OCI-LY3 (cell line): ENCODE data around the gene EIF4G3.

ENCODE experiments used
- H2AFZ ChIP-seq: fragments of 200-600, 300-600 bp; shearing (Covaris generic); 2 replicates; pipeline ENCODE4 v1.6.0; 2014; ENCODE audit warnings: antibody characterized with exemption, low read depth, low read length
- H3K27ac ChIP-seq: fragments of 200-600, 300-600 bp; sonication (generic); 2 replicates; pipeline ENCODE4 v1.5.1; 2014; ENCODE audit warnings: mild to moderate bottlenecking, low read length, moderate library complexity, mixed read lengths
- H3K27me3 ChIP-seq: fragments of 200-600, 300-600 bp; sonication (generic); 2 replicates; pipeline ENCODE4 v1.6.1; 2014; ENCODE audit warnings: low read depth, low read length, mixed read lengths
- H3K36me3 ChIP-seq: fragments of 200-600, 300-600 bp; sonication (generic); replicated peaks from 2 replicates; pipeline ENCODE3; 2014; ENCODE audit warnings: low read depth, low read length, mixed read lengths
- H3K4me1 ChIP-seq: fragments of 300-600, 200-600 bp; sonication (generic); 2 replicates; pipeline ENCODE4 v1.6.1; 2014; ENCODE audit warnings: low read length, mixed read lengths
- H3K4me2 ChIP-seq: fragments of 200-600, 300-600 bp; sonication (generic); 2 replicates; pipeline ENCODE4 v1.6.1; 2014; ENCODE audit warnings: low read length, mixed read lengths
- H3K4me3 ChIP-seq: fragments of 300-600, 200-600 bp; sonication (generic); 2 replicates; pipeline ENCODE4 v1.5.1; 2014; ENCODE audit warnings: antibody characterized with exemption, mild to moderate bottlenecking, low read length, moderate library complexity
- H3K79me2 ChIP-seq: fragments of 300-600, 200-600 bp; shearing (Covaris generic); 2 replicates; pipeline ENCODE4 v1.6.1; 2014; ENCODE audit warnings: mild to moderate bottlenecking, low read length, mixed read lengths
- H3K9ac ChIP-seq: fragments of 300-600, 200-600 bp; shearing (Covaris generic); 2 replicates; pipeline ENCODE4 v1.6.0; 2014; ENCODE audit warnings: mild to moderate bottlenecking, low read length, moderate library complexity
- H3K9me3 ChIP-seq: fragments of 200-600, 300-600 bp; shearing (Covaris generic); 2 replicates; pipeline ENCODE4 v1.6.1; 2014; ENCODE audit warnings: low read length, mixed read lengths; ENCODE audit not compliant: insufficient read depth
- H4K20me1 ChIP-seq: fragments of 200-600, 300-600 bp; sonication (generic); 2 replicates; pipeline ENCODE4 v1.6.1; 2016; ENCODE audit warnings: low read length, mixed read lengths; ENCODE audit not compliant: insufficient read depth
- EZH2phosphoT487 ChIP-seq: fragments of 200-600 bp; shearing (Covaris generic); IDR thresholded peaks from 2 replicates; pipeline ENCODE4 v1.6.1; 2018; ENCODE audit warnings: antibody characterized with exemption, mixed run types, low read depth
- TF ChIP-seq, protein P1 (sequence below): fragments of 200-600, 300-600 bp; sonication (generic); IDR thresholded peaks from 2 replicates; pipeline ENCODE4 v1.5.1; 2014; ENCODE audit warnings: antibody characterized with exemption, low read length, low read depth

Gene EIF4G3

DNA sequence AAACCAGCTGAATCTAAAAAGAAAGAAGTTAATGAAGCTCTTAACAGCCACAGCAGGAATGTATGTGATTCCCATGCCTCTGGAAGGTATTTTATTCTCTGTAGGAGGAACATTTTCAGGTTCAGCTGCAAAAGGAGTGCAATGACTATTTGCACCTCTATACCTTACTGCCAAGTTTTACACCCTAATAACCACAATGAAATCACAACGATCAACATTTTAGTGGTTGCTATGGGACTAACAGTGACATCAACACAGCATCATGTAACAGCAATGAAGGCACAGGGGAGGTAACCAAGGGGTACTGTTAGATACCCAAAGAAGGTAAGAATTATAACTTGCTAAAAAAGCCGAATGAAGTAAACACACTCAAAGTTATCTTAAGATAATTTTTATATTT, 273.3 kb downstream of the EIF4G3 start:
- H3K4me3 ChIP-seq = no peak overlapping the region
- H4K20me1 ChIP-seq = no peaks in the 10 kb centered on the region
- no peak overlapping the region for H2AFZ ChIP-seq
- no peaks in the 10 kb centered on the region for H3K9me3 ChIP-seq
- peaks cover 2% of the 10 kb centered on the region for H3K36me3 ChIP-seq
- no peak overlapping the region for H3K9ac ChIP-seq
- H3K4me1 ChIP-seq = no peaks in the 10 kb centered on the region
- no peak for TF ChIP-seq EZH2phosphoT487
- TF ChIP-seq, protein P1, sequence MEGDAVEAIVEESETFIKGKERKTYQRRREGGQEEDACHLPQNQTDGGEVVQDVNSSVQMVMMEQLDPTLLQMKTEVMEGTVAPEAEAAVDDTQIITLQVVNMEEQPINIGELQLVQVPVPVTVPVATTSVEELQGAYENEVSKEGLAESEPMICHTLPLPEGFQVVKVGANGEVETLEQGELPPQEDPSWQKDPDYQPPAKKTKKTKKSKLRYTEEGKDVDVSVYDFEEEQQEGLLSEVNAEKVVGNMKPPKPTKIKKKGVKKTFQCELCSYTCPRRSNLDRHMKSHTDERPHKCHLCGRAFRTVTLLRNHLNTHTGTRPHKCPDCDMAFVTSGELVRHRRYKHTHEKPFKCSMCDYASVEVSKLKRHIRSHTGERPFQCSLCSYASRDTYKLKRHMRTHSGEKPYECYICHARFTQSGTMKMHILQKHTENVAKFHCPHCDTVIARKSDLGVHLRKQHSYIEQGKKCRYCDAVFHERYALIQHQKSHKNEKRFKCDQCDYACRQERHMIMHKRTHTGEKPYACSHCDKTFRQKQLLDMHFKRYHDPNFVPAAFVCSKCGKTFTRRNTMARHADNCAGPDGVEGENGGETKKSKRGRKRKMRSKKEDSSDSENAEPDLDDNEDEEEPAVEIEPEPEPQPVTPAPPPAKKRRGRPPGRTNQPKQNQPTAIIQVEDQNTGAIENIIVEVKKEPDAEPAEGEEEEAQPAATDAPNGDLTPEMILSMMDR = no peak
- H3K4me2 ChIP-seq = no peak overlapping the region
- no peak overlapping the region for H3K27ac ChIP-seq
- no peaks in the 10 kb centered on the region for H3K27me3 ChIP-seq
- no peaks in the 10 kb centered on the region for H3K79me2 ChIP-seq

DNA sequence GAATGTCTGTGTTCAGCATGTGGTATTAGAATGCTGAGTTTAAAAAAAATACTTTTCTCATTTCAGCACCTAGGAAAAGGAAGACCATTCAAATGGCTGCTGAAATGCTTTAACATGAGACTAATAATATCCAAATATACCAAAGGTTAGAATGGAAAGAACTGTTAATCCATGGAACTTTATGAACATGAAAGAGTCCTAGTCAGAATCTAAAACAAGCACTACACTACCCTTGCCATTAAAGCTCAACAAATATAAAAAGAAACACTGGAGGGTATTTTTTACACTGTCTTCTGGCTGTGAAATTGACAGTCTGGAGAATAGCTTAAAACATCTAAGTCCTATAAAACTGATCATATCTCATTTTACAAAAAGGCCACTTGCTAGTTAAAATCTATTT, 276.6 kb downstream of the EIF4G3 start:
- H3K27me3 ChIP-seq = no peaks in the 10 kb centered on the region
- no peaks in the 10 kb centered on the region for H3K36me3 ChIP-seq
- H3K79me2 ChIP-seq = no peaks in the 10 kb centered on the region

GRCh38 chr1:20899154-20899972, 277.3 kb downstream of the EIF4G3 start:
- H3K4me3 ChIP-seq = no peak overlapping the region
- H3K4me1 ChIP-seq = no peaks in the 10 kb centered on the region
- no peaks in the 10 kb centered on the region for H4K20me1 ChIP-seq
- no peaks in the 10 kb centered on the region for H3K27me3 ChIP-seq
- no peak overlapping the region for H3K27ac ChIP-seq
- no peak overlapping the region for H2AFZ ChIP-seq
- H3K79me2 ChIP-seq = no peaks in the 10 kb centered on the region
- TF ChIP-seq, protein P1 = no peak
- TF ChIP-seq EZH2phosphoT487 = no peak
- no peaks in the 10 kb centered on the region for H3K36me3 ChIP-seq
- H3K9ac ChIP-seq = no peak overlapping the region
- no peak overlapping the region for H3K4me2 ChIP-seq
- no peaks in the 10 kb centered on the region for H3K9me3 ChIP-seq

More for the DNA sequence above, 276.6 kb downstream of the EIF4G3 start:
- Histone ChIP-seq H3K4me3 (no peak overlapping the region), H3K27ac (no peak overlapping the region), H3K9me3 (no peaks in the 10 kb centered on the region), H3K4me2 (no peak overlapping the region), H3K9ac (no peak overlapping the region), H3K4me1 (no peaks in the 10 kb centered on the region), H4K20me1 (no peaks in the 10 kb centered on the region), H2AFZ (no peak overlapping the region)
- TF ChIP-seq, protein P1 = no peak
- no peak for TF ChIP-seq EZH2phosphoT487

DNA sequence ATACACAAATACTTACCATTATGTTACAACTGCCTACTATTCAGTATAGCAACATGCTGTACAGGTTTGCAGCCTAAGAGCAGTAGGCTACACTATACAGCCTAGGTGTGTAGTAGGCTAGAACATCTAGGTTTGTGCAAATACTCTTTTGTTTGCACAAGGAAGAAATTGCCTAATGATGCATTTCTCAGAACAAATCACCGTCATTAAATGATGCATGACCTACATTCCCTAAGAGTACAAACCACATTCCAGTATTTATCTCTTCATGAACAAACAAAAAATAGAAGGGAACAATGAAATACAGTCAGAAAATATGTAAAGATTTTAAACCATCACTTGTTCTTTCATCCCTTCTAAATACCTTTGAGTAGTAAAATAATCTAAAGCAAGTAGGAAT, 279.9 kb downstream of the EIF4G3 start:
- no peak overlapping the region for H3K4me3 ChIP-seq

More for the DNA sequence above, 279.9 kb downstream of the EIF4G3 start:
- no peaks in the 10 kb centered on the region for H3K79me2 ChIP-seq
- no peak overlapping the region for H3K4me2 ChIP-seq
- H3K27me3 ChIP-seq = no peaks in the 10 kb centered on the region
- no peaks in the 10 kb centered on the region for H3K4me1 ChIP-seq
- no peaks in the 10 kb centered on the region for H4K20me1 ChIP-seq
- H2AFZ ChIP-seq = no peak overlapping the region
- TF ChIP-seq, protein P1 = no peak
- no peak for TF ChIP-seq EZH2phosphoT487
- no peaks in the 10 kb centered on the region for H3K36me3 ChIP-seq
- H3K9me3 ChIP-seq = no peaks in the 10 kb centered on the region
- H3K9ac ChIP-seq = no peak overlapping the region
- no peak overlapping the region for H3K27ac ChIP-seq
